HG03280 (cell line): ENCODE measurements around the gene WRNIP1.

Source experiments
- ATAC-seq: cut with Tn5 transposase; IDR thresholded peaks from one replicate; pipeline ENCODE4 v1.9.1; 2021; ENCODE audit warnings: mild to moderate bottlenecking, moderate library complexity; ENCODE audit not compliant: unreplicated experiment

WRNIP1 gene

DNA sequence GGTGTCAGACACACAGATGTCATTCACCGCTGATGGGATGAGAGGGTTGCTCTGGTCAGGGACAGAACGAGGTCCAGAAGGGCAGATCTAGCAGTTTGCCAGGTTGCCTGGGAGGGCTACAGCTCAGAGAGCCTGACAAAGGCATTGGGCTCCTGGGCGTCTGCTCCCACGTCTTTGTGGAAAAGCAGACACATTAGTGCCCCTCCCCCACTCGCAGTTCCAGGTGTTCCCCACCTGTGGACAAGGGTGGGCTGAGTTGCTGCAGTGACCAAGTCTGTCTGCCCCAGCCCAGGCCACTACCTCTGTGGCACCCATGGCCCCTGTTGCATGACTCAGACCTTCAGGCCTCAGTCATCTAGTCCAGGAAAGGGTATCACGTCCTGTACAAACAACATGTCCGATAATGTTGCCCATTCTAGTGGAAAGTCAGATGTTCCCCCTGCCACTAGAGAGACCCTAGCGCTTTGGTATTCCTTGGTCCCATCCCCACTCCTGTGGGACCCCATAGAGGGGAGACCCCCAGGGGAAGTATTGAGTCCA is 37.4 kb downstream of the WRNIP1 start:
- no peak for ATAC-seq

DNA sequence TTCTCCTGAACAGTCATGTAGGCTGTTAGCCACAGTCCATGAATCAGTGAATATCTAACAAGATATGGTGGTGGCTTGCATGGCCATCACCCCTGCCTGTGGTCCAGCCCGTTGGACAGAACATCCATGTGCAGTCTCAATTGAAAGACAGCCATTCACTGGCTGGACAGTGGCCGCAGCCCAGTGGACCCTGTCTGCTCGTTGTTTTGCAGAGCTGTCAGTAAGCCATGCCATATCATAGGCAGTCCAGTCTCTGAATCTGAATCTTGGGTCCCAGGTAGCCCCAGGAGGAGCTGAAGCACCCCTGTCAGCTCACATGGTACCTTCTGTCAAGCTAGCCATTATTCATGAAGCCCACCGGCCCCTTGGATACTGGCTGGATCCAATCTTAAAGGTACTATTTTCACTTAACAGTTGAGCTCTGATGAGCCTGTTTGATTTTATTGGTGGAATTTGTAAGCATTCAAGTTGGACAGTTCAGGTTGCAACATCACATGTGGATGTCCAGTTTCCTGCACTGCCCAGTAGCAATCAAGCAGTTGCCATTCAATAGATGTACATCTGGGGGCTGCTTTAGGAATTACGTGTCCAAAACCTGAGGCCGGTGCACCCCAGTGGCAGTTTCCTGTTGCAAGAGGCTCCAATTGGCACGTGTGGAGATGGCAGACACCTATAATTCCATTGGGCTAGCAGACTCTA is 38.7 kb downstream of the WRNIP1 start:
- ATAC-seq = no peak

DNA sequence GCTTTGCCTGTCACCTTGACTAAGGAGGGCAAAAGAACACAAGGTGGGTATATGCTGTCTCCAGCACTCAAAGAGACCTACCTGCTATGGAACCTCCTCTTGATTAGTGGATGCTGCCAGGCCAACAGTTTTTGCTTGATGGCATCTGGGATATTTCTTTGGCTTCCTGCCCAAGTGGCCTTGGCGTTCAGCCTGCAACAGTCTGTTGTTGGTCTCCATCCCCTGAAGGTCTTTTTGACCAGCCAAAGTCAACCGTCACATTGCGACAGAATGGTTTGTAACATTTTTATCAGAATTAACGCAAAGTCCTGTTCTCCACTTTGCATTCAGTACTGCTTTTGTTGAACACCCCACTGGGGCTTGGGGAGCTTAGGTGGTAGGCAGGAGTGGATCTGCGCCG is 39.3 kb downstream of the WRNIP1 start:
- ATAC-seq = no peak

DNA sequence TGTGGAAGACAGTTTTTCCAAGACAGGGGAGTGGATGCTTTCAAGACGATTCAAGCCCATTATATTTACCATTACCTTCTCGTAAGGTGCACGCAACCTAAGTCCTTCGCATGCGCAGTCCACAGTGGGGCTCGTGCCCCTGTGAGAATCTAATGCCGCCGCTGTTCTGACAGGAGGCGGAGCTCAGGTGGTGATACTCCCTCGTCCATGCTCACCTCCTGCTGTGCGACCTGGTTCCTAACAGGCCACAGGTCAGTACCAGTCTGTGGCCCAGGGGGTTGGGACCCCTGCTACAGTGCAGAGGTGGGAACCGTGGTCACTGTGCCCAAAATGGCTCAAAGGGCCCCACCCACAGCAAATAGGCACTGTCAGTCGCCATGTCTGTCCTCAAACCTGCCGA is 39.8 kb downstream of the WRNIP1 start:
- no peak for ATAC-seq

DNA sequence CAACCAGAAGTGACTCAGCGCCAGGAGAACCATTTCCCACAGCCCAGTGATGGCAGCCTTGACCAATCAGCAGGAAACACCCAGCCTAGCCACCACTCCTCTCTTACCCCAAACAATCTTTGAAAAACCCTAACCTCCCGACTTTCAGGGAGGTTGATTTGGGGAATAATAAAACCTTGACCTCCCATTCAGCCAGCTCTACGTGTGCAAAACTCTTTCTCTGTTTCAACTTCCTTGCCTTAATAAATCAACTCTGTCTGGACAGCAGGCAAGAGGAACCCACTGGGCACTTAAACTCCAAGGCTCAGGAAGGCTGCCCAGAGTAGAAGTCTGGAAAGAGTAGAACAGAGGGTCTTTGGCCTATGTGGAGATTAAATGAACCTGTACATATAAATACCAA is 41.5 kb downstream of the WRNIP1 start:
- ATAC-seq = no peak

DNA sequence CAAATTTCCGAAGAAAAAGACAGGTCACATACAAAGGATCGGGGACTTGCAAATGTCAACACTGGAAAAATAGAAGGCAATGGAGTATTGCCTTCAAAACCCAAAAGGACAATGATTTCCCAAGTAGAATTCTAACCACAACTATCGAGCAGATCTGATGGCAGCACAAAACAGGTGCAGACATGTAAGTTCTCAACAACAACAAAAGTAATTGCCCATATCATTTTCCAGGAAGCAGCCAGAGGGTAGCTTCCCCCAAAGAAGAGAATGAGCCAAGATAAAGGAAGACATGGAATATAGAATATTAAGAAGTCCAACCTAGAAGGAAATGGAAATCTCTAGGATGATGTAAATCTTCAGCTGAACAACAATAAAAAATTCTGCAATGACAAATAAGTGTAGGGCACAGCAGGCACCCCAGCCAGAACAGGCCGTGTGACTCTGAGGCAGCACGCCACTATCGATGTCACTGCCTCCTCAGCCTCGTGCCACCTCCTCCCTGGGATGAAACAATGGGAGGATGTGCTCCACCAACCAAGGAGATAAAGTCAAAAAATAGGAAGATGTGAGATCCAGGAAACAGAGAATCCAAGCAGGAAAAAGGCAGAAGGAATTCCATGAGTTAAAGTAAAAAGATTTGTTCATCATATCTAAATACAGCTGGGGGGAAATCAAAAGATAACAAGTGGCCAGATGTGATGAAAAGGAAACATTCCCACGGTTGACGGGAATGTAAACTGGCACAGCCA is 42.3 kb downstream of the WRNIP1 start:
- no peak for ATAC-seq

DNA sequence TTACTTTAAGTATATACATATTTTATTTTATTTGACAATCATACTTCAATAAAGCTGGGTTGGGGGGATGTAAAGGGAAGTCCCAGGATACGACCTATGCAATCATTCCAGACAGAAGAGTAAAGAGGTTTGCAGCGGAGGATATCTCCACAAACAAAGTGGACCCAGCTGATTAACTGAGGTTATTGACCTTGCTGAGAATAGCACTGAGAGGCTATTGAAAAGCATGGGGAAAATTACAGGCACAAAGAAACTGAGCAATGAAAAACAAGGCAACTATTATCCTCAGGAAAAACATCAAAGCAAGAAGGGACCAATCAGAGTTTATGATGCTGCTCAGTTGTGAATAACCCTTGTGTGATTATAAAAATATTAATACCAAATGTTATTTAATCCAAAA is 43.8 kb downstream of the WRNIP1 start:
- ATAC-seq = no peak

DNA sequence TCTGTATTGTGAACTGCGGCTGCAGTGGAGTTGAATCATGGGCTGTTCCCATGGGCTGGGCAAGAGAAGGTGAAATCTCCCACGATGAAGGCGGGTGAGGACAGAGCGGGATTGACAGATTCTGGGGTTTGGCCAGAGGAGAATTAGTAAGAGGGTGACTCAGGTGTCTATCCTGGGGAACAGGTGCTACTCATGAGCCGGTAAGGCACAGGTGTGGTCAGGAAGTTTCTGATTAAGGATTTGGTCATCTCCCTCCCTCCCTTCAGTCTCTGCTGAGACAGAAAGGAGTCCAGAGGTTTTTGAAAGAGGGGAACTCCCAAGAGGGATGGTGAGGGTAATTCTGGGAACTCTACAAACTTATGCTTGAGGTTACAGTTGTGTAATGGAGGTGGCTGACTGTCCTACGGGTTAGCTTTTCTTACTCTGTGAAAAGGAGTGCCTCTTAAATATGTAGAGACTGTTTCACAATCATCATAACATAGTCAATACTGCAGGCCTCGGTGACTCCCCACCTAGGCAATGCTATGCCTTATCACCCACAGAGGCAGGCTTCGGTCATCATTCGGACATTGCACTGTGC is 45.0 kb downstream of the WRNIP1 start:
- ATAC-seq = no peak

DNA sequence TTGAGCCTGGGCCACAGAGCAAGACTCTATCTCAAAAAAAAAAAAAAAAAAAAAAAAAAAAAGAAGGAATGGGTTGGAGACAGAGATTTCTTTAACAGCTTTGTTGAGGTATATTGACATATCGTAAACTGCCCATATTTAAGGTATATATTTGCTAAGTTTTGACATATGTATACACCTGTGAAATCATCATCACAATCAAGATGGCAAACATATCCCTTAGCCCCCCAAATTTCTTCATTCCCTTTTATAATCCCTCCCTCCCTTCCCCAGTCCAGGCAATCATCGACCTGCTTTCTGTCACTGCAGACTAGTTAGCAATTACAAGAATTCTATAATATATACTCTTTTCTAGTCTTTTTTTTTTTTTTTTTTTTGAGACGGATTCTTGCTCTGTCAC is 47.5 kb downstream of the WRNIP1 start:
- no peak for ATAC-seq

DNA sequence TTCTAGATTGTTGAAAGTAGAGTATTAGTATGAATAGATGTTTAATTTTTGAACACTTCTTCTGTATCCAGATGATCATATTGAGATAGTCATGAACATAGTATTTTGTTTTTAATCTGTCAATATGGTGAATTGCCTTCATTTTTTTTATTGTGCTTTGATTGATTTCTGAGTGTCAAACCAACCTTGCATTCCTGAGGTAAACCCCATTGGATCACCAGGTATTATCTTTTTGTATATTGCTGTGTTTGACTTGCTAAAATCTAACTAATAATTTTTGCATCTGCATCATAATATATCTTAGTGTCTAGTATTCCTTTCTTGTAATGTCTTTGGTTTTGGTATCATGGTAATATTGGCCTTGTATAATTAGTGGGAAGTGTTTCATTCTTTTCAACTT is 51.0 kb downstream of the WRNIP1 start:
- no peak for ATAC-seq

DNA sequence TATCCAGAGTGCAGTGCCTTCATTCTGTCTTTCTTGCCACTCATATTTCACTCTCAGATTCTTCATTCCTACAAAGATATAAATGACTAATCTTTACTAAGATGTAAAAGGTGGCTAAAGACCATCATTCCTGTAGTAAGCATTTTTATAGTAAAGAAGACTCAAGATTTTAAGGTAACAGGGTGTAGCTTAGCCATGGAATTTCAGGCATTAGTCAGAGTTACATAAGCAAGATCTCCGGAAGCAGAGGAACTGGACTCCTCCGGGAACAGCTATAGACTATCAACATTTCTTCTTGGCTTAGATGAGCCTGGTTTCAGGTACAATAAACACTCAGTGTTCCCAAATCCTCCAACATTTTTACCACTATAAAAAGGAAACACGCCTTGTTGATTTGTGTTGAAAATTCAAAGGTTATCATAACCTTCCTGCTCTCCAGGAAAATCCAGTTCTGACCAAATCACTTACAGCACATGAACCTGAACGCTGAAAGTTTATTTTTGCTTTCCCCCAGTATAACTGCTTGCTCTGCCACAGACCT is 52.8 kb downstream of the WRNIP1 start:
- ATAC-seq = no peak

DNA sequence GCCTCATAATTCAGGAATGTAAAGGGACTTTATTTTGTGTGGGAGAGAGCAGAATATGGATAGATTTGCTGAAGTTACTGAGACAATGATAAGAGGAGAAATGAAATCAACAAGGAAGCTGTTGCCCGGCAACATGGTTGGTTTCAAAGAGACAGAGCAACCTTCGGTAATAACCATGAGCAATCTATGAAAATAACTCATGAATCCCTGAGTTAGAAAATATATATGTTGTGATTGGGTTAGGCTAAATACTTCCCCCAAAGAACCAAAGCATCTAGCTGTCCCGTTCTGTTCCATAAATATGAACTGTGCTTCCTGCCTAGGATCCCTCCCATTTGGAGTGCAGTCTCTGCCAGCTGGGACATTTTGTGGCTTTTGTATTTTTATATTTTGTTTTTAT is 53.4 kb downstream of the WRNIP1 start:
- ATAC-seq = no peak

DNA sequence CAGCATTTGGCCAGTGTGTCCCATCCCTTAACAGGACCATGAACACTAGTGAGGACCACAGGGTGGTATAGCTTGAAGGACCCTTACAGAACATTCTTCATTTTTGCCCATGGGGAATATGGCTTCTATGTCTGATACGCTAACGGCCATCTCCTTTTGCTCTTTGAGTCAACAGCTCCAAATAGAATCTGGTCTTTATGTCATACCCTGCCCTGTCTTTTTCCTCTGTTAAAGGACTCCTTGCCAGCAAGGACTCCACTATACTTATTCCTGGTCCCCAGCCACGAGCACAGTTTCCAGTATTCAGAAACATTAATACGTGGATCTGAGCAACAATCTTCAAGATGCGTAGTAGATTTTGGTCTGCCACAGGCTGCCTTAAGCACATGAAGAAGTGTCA is 53.9 kb downstream of the WRNIP1 start:
- ATAC-seq = no peak

DNA sequence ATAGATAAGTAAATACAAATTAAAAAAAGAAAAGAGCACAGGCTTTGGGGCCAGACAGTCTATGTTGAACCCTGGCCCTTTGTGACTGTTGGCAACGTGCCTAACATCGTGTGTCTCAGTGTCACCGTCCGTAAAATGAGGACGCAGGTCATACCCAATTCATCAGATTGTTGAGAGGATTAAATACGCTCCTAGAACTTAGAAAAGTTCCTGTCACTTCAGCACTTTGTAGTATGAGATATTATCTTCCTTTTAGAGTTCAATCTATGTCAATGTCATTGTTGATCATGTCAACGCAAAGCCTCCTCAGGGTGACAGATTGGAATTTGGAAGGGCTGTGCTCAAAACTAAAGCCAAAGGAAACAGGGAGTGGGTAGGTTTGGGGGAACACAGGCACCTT is 54.8 kb downstream of the WRNIP1 start:
- no peak for ATAC-seq

DNA sequence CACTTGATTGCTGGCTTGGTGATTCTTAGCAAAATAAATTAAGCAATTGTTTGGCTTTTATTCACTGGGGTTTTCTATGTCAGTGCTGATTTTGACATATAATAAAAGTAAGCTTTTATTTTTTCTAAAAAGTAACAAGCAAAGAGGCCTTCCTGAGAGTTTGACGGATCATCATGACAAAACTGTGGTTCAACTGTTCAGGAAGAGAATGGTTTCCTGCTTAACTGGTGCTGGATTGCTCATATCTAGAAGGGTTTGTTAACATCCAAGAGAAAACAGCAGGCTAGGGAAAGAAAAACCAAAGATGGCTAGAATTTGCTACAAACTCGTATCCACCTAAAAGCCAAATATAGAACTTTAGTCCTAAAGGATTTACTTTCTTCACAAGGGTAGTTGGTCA is 55.2 kb downstream of the WRNIP1 start:
- no peak for ATAC-seq

DNA sequence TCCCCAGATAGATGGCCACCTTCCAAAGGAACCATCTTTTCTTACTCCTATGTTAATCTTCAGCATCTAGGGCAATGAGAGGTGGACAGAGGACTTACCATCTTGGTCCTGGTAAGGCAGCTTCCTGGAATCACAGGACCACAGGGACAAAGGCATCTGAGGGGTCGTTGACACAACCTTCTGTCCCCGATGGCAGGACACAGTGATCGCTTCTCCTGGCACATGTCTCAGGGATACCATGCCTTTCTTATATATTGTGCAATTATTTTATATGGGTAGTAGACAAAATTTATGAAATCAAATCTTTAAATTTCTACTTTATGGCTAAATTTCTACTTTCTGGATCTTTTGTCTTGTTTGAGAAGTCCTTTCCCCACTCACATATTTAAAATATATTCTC is 56.4 kb downstream of the WRNIP1 start:
- no peak for ATAC-seq

DNA sequence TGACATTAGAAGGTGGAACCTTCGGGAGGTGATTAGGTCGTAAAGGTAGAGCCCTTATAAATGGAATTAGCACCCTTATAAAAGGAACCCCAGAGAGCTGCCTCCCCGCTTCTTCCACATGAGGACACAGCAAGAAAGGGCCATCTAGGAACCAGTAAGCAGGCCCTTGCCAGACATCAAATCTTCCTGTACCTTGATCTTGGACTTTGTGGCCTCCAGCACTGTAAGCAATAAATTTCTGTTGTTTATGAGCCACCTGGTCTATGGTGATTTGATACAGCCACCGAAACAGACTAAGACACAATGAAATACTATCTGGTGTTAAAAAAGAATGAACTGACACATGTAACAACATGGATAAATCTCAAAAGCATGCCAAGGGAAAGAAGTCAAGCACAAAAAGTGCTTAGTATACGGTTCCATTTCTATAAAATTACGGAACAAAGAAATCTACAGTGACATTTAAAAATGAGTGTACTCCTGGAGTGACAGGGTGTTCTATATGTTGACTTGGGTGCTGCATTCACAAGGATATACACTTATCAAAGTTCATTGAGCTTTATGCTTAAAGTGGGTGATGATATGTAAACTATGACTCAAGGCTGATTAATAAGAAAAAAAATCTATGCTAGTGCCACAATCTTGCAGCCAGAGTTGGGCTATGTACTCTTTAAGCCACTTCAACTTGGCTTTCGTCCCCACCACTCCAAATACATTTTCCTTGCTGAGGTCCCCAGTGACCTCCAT is 58.1 kb downstream of the WRNIP1 start:
- ATAC-seq = no peak

DNA sequence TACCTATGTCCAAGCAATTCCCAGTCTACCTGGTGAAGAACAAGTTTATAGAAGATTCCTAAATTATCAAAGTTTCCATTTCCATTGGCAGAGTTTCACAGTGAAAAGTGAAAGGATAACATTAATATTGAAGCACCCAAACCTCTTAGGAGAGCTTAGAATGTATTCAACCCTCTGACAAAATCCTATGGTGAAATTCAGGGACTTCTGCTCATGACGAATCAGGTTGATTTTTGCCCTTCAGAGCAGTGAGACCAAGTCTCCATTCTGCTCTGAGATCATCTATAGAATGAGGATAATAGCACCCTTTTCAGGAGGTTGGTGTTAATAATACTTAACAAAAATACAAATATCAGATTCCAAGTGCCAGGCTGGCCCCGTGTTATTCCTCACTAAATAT is 60.9 kb downstream of the WRNIP1 start:
- no peak for ATAC-seq

DNA sequence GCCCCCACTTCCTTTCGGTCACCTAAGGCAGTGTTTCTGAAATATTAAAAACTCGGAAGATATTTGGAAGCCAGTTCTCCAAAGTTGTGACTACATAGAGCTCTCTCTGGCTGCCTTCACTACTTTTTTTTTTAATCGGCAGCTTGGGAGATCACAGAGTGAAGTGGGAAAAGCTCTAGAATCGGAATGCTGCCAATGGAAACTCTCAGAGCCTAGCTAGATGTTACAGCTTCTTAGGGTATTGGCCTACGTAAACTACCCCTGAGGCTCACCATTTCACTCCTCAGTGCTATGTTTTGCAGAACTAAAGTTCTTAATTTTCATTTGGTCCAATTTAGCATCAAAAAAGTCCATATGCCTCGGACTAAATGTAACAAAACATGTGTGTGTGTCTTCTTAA is 61.9 kb downstream of the WRNIP1 start:
- no peak for ATAC-seq

DNA sequence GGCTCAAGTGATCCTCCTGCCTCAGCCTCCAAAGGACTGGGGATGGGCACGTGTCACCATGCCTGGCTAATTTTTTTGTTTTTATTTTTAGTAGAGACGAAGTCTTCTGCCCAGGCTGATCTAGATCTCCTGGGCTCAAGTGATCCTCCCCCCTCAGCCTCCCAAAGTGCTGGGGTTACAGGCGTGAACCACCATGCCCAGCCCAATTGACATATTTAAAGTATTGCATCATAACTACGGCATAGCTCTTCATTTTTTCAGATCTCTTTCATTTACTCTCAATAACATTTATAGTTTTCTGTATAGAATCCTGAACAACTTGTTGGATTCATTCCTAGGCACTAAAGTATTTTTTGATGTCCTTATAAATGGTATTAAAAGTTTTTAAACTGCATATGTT is 63.4 kb downstream of the WRNIP1 start:
- no peak for ATAC-seq

DNA sequence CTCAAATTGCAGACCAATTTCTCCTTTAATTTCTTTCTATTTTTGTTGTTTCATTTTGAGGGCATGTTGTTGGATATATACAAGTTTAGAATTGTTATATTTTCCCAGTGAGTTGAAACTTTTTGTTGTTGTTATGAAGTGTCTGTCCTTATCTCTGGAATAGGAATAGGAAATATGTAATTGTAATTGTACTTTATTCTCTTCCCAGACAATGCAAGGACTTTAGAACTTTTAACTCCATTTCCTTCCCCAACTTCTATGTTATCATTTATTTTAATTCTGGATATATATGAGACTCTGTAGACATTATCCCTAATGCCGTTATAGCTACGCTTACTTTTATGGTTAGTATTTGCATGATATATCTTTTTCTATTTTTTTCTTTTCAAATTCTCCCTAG is 64.1 kb downstream of the WRNIP1 start:
- no peak for ATAC-seq
